Frontal cortex (tissue), 4 donors: Measurements from ENCODE around the gene CSNK1A1. TPM values are rescaled to one million over a fixed set of nuclear protein-coding genes. Genes with fewer than 3 reads are reported as not detected.
"Not testable (repeated sequence)": the region's sequence is repeated elsewhere in the genome, so short reads cannot be mapped to it uniquely, and the experiment has no call there.

Experiments used
- DNase-seq, 2 donors: peaks; one replicate each; pipeline ENCODE4 v3.0.0; 2012; ENCODE audit warnings: low spot score in 2 of 2
- FAIRE-seq: peaks from 2 replicates; lab custom pipeline; 2012; peaks lifted over from hg19 to GRCh38; lab: Jason Lieb, UNC
- total RNA-seq: library from RNA; depleted of rRNA; stranded (reverse); fragments of >200 nt; gene quantifications from one replicate; pipeline ENCODE4 v1.2.3, GENCODE V29; 2014
- donor health status: control.
- donor health status: control.
- donor health status: control.

CSNK1A1 gene
- 353 TPM for total RNA-seq

GRCh38 chr5:149551227-149552037 lies at the start of gene CSNK1A1:
CSNK1A1 (minus strand) TSS chr5:149551439; CDS start chr5:149550964, 475 bp downstream.
- FAIRE-seq, result no peak
- peak; percentile 95 to 96 for DNase-seq

GRCh38 chr5:149600932-149601331 lies 49.7 kb upstream of the CSNK1A1 start:
- FAIRE-seq (no peak), DNase-seq (no peak)

- DNase-seq (no peak), FAIRE-seq (no peak)
These were observed 48.1 kb upstream of the CSNK1A1 start for GRCh38 chr5:149599375-149599774.

- no peak for FAIRE-seq
- DNase-seq, result no peak
These were observed 47.7 kb upstream of the CSNK1A1 start for GRCh38 chr5:149598966-149599365.

GRCh38 chr5:149598234-149598633 lies 47.0 kb upstream of the CSNK1A1 start:
- FAIRE-seq, DNase-seq: not testable (repeated sequence)

GRCh38 chr5:149597618-149598017 lies 46.4 kb upstream of the CSNK1A1 start:
- no peak for FAIRE-seq

GRCh38 chr5:149596712-149597111 lies 45.5 kb upstream of the CSNK1A1 start:
- DNase-seq (no peak), FAIRE-seq (no peak)

More at GRCh38 chr5:149597618-149598017, 46.4 kb upstream of the CSNK1A1 start:
- DNase-seq, result no peak

GRCh38 chr5:149595105-149595504 lies 43.9 kb upstream of the CSNK1A1 start:
- not testable (repeated sequence) for DNase-seq, FAIRE-seq

- FAIRE-seq (no peak), DNase-seq (no peak)
These were observed 43.1 kb upstream of the CSNK1A1 start for GRCh38 chr5:149594206-149594895.

GRCh38 chr5:149593370-149593769 lies 42.1 kb upstream of the CSNK1A1 start:
- DNase-seq (no peak), FAIRE-seq (no peak)

GRCh38 chr5:149588936-149589335 lies 37.7 kb upstream of the CSNK1A1 start:
- FAIRE-seq, result no peak

GRCh38 chr5:149586708-149587318 lies 35.6 kb upstream of the CSNK1A1 start:
- DNase-seq (no peak), FAIRE-seq (no peak)

More at GRCh38 chr5:149588936-149589335, 37.7 kb upstream of the CSNK1A1 start:
- no peak for DNase-seq

GRCh38 chr5:149585910-149586309 lies 34.7 kb upstream of the CSNK1A1 start:
- no peak for DNase-seq
- FAIRE-seq, result no peak

GRCh38 chr5:149584121-149584520 lies 32.9 kb upstream of the CSNK1A1 start:
- no peak for FAIRE-seq

GRCh38 chr5:149583394-149583793 lies 32.2 kb upstream of the CSNK1A1 start:
- DNase-seq (peak in 1 of 2 donors; percentile 33), FAIRE-seq (no peak)

More at GRCh38 chr5:149584121-149584520, 32.9 kb upstream of the CSNK1A1 start:
- no peak for DNase-seq

GRCh38 chr5:149581931-149582768 lies 30.9 kb upstream of the CSNK1A1 start:
- DNase-seq, result no peak
- no peak for FAIRE-seq

GRCh38 chr5:149581192-149581861 lies 30.1 kb upstream of the CSNK1A1 start, which contains the start of gene ARHGEF37:
ARHGEF37 (plus strand) TSS chr5:149581498; CDS start chr5:149597770, 16,272 bp downstream.
- FAIRE-seq, result no peak
- DNase-seq, result peak; percentile 62 to 70

GRCh38 chr5:149580808-149581191 lies 29.6 kb upstream of the CSNK1A1 start:
- no peak for FAIRE-seq
- no peak for DNase-seq

GRCh38 chr5:149578896-149579295 lies 27.7 kb upstream of the CSNK1A1 start:
- no peak for DNase-seq
- no peak for FAIRE-seq
